Osteoblast (primary cell): Measurements from ENCODE around the gene TIMP2. TPM values are rescaled to one million over a fixed set of nuclear protein-coding genes. Genes with fewer than 3 reads are reported as not detected.

Experiments
- DNase-seq: peaks from one replicate; pipeline ENCODE4 v3.0.0; 2011; ENCODE audit warnings: low spot score, mixed read lengths; ENCODE audit not compliant: insufficient read length; ENCODE audit errors: missing footprints
- H2AFZ ChIP-seq: 2 replicates; pipeline ENCODE4 v1.6.0; 2011; ENCODE audit warnings: mild to moderate bottlenecking, low read length
- H3K27ac ChIP-seq: 2 replicates; pipeline ENCODE4 v1.5.1; 2011; ENCODE audit warnings: mild to moderate bottlenecking, low read depth, low read length, moderate library complexity
- H3K27me3 ChIP-seq: 2 replicates; pipeline ENCODE4 v1.6.0; 2012; ENCODE audit warnings: mild to moderate bottlenecking, control low read depth, inconsistent platforms, low read length, moderate library complexity; ENCODE audit not compliant: insufficient read depth
- H3K36me3 ChIP-seq: 2 replicates; pipeline ENCODE4 v1.5.1; 2011; ENCODE audit warnings: mild to moderate bottlenecking, low read length, control low read depth, moderate library complexity; ENCODE audit not compliant: insufficient read depth
- H3K4me1 ChIP-seq: 2 replicates; pipeline ENCODE4 v1.5.1; 2011; ENCODE audit warnings: mild to moderate bottlenecking, low read length, control low read depth, moderate library complexity; ENCODE audit not compliant: insufficient read depth
- H3K4me2 ChIP-seq: 2 replicates; pipeline ENCODE4 v1.6.0; 2011; ENCODE audit warnings: mild to moderate bottlenecking, low read length; ENCODE audit not compliant: insufficient read depth
- H3K4me3 ChIP-seq: fragments of 200-600 bp; sonication (generic); 3 replicates; pipeline ENCODE4 v1.5.1; 2012; ENCODE audit warnings: mild to moderate bottlenecking, low read length, inconsistent platforms; ENCODE audit not compliant: insufficient read depth
- H3K79me2 ChIP-seq: 2 replicates; pipeline ENCODE4 v1.6.0; 2012; ENCODE audit warnings: mild to moderate bottlenecking, low read length, control low read depth, inconsistent platforms; ENCODE audit not compliant: insufficient read depth
- H3K9me3 ChIP-seq: 2 replicates; pipeline ENCODE4 v1.5.1; 2011; ENCODE audit warnings: low read depth, low read length, control low read depth
- H4K20me1 ChIP-seq: 2 replicates; pipeline ENCODE4 v1.6.0; 2012; ENCODE audit warnings: mild to moderate bottlenecking, low read length, control low read depth; ENCODE audit not compliant: insufficient read depth
- total RNA-seq: library from RNA; depleted of rRNA; stranded (reverse); fragments of >200 nt; gene quantifications from 2 replicates; pipeline ENCODE4 v1.2.3, GENCODE V29; 2012
- TF ChIP-seq, protein P1 (sequence below): IDR thresholded peaks from 2 replicates; pipeline ENCODE4 v1.5.1; 2011; ENCODE audit warnings: mild to moderate bottlenecking, low read depth, low read length, moderate library complexity; ENCODE audit errors: extremely low read depth

TIMP2 gene
- total RNA-seq, 1 donor, result 164 TPM

- H3K9me3 ChIP-seq, result no peaks in the 10 kb centered on the region
- peak; percentile 76 for DNase-seq
- peaks cover 18% of the 10 kb centered on the region for H3K36me3 ChIP-seq
- H3K4me3 ChIP-seq, result no peak overlapping the region
- H3K4me2 ChIP-seq, result no peak overlapping the region
- H3K4me1 ChIP-seq, result peaks cover 3% of the 10 kb centered on the region
- H3K27ac ChIP-seq, result no peak overlapping the region
- H4K20me1 ChIP-seq, result peaks cover 85% of the 10 kb centered on the region
- no peak overlapping the region for H2AFZ ChIP-seq
- H3K27me3 ChIP-seq, result no peaks in the 10 kb centered on the region
- H3K79me2 ChIP-seq, result peaks cover 96% of the 10 kb centered on the region
- TF ChIP-seq, protein P1, sequence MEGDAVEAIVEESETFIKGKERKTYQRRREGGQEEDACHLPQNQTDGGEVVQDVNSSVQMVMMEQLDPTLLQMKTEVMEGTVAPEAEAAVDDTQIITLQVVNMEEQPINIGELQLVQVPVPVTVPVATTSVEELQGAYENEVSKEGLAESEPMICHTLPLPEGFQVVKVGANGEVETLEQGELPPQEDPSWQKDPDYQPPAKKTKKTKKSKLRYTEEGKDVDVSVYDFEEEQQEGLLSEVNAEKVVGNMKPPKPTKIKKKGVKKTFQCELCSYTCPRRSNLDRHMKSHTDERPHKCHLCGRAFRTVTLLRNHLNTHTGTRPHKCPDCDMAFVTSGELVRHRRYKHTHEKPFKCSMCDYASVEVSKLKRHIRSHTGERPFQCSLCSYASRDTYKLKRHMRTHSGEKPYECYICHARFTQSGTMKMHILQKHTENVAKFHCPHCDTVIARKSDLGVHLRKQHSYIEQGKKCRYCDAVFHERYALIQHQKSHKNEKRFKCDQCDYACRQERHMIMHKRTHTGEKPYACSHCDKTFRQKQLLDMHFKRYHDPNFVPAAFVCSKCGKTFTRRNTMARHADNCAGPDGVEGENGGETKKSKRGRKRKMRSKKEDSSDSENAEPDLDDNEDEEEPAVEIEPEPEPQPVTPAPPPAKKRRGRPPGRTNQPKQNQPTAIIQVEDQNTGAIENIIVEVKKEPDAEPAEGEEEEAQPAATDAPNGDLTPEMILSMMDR, result no peak
Measured at GRCh38 chr17:78898075-78898836, 26.9 kb downstream of the TIMP2 start.

GRCh38 chr17:78897664-78898047, 27.5 kb downstream of the TIMP2 start:
- Histone ChIP-seq H3K4me1 (peaks cover 3% of the 10 kb centered on the region), H3K36me3 (peaks cover 22% of the 10 kb centered on the region), H3K79me2 (peaks cover 96% of the 10 kb centered on the region), H2AFZ (no peak overlapping the region), H3K4me3 (no peak overlapping the region), H3K27me3 (no peaks in the 10 kb centered on the region), H3K9me3 (no peaks in the 10 kb centered on the region), H3K27ac (no peak overlapping the region), H4K20me1 (peaks cover 85% of the 10 kb centered on the region), H3K4me2 (no peak overlapping the region)
- TF ChIP-seq, protein P1, result no peak
- DNase-seq, result peak; percentile 58

GRCh38 chr17:78896834-78897663, 28.1 kb downstream of the TIMP2 start:
- Histone ChIP-seq H3K9me3 (no peaks in the 10 kb centered on the region), H4K20me1 (peaks cover 85% of the 10 kb centered on the region), H3K79me2 (peaks cover 96% of the 10 kb centered on the region), H3K27me3 (no peaks in the 10 kb centered on the region), H3K4me1 (peaks cover 3% of the 10 kb centered on the region), H3K4me2 (no peak overlapping the region), H3K4me3 (no peak overlapping the region), H2AFZ (no peak overlapping the region), H3K27ac (no peak overlapping the region), H3K36me3 (peaks cover 22% of the 10 kb centered on the region)
- TF ChIP-seq, protein P1, result no peak
- DNase-seq, result peak; percentile 58
